Retinal pigment epithelial cell (primary cell): ENCODE data around the gene ZBTB47.

Experiments
- DNase-seq: peaks from one replicate; pipeline ENCODE4 v3.0.0-alpha.2; 2010; ENCODE audit warnings: low read depth
- H3K4me3 ChIP-seq: 2 replicates; pipeline ENCODE4 v1.5.1; 2011; ENCODE audit warnings: mild to moderate bottlenecking, low read length, control low read depth, moderate library complexity
- TF ChIP-seq, protein P1 (sequence below): conservative IDR thresholded peaks from 2 replicates; pipeline ENCODE4 v1.5.1; 2011; ENCODE audit warnings: low read depth, low read length, control low read depth, inconsistent platforms

The ZBTB47 gene

DNA sequence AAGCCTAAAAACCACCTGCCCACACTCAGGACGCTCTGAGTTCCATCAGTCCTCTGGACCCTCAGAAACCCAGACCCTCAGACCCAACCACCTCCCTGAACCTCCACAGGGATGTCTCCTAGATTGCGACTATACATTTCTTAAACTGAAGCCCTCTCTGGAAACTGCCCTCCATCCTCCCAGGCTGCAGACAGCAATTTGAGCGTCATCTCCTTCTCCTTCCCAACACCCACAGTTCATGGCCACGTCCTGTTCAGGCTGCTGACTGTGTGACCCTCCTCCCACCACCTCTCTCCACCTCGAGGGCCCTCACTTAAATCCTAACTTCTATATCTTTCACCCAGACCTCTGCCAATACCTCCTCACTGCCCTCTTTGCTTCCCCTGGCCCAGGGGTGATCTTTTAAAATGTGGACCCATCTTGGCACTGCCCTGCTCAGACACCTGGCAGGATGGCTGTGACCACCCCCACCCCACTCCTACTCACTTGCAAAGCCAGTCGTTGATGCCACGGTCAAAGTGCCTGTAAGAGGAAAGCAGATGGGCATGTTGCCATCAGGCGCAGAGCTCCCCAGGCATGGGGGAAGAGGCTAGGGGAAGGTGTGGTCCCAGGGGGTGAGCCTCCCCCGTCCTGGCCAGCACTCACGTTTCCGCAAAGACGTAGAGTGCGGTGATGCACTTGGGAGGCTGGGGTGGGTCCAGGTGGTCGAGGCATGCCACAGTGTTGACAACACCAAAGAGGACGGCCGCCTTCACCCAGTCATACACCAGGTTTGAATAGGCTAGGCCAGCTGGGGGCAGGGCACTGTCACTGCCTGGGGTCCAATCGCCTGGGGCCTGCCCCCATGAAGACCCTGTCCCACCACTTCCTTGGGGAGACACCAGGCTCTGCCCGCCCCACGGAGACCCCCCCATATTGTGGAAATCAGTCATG, 43.1 kb downstream of the ZBTB47 start:
- no peak for DNase-seq
- TF ChIP-seq, protein P1, sequence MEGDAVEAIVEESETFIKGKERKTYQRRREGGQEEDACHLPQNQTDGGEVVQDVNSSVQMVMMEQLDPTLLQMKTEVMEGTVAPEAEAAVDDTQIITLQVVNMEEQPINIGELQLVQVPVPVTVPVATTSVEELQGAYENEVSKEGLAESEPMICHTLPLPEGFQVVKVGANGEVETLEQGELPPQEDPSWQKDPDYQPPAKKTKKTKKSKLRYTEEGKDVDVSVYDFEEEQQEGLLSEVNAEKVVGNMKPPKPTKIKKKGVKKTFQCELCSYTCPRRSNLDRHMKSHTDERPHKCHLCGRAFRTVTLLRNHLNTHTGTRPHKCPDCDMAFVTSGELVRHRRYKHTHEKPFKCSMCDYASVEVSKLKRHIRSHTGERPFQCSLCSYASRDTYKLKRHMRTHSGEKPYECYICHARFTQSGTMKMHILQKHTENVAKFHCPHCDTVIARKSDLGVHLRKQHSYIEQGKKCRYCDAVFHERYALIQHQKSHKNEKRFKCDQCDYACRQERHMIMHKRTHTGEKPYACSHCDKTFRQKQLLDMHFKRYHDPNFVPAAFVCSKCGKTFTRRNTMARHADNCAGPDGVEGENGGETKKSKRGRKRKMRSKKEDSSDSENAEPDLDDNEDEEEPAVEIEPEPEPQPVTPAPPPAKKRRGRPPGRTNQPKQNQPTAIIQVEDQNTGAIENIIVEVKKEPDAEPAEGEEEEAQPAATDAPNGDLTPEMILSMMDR, result no peak
- H3K4me3 ChIP-seq, result no peak overlapping the region

DNA sequence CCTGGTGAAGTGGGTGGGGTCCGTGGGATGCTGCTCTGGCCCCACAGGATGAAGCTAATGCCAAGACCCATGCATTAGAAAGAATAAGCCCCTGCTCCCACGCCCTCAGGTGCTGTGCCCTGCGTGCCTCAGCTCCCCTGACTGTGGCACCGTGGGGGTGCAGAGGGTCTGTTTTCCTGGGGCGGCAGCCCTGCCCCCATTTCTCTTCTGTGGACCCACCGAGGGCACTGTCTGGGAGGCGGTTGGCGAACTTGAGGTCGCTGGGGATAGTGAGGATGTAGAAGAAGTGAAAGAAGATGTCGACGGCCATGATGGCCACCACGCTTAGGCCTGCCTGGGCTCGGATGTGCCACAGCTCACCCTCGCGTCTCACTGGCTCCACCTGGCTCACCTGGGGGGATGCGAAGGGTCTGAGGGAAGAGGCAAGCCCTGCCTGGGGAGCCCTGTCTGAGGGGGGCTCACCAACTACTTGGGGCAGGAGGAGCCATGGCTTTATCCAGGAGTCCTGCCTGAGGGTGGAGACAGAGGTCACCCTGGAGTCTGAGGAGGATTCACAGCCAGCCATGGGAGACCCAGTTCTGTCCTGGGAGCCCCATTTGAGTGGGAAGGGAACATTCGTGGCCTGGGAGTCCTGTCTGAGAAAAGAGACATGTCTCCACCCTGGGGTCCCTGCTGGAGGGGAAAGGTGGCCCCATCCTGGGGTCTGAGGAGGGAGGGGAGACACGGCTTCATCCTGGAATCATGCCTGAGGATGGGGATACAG, 44.0 kb downstream of the ZBTB47 start:
- TF ChIP-seq, protein P1, result no peak
- no peak for DNase-seq
- no peak overlapping the region for H3K4me3 ChIP-seq

DNA sequence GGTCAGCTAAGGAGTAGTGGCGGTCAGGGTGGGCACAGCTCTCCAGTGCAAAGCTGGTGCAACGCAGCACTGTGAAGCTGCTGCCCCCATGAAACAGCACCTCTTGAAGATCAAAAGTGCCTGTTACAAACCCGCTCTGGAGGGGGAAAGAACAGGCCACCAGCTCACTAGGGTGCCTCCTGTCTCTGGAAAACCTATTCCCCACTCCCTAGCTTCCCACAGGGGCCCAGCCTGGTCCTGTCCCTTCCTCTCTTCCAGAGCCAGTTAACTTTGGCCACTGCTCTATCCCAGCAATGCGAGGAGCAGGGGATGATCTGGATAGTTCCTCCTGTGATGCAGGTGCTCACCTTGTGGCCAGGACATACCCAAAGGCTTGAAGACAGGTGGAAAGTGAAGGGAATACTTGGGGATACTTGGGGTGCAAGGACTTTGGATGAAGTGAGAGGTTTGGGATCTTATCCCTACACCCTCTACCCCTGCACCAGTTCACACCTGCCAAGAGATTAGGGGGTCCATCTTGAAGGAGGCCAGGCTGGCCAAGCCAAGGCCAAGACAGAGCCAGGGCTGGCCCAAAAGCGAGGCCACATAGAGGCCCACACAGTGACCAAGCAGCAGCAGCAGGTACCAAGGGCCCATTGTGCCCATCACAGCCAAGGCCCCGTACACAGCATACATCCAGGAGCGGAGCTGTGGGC, 44.9 kb downstream of the ZBTB47 start:
- TF ChIP-seq, protein P1, result no peak
- DNase-seq, result no peak
- no peak overlapping the region for H3K4me3 ChIP-seq

DNA sequence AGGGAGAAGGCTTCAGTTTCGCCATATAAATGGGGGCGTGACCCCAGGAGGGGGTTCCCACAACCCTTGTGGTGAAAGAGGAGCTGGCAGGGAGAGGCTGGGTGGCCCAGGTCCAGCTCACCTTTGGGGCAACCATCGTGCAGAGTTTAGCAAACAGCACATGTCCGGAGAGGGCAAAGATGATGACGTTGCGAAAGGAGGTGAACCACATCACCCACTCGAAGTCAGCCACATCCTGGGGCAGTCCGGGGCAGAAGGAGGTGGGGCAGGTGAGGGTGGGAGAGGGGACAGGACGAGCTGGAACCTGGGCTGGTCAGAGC, 45.4 kb downstream of the ZBTB47 start:
- TF ChIP-seq, protein P1, result no peak
- no peak overlapping the region for H3K4me3 ChIP-seq
- DNase-seq, result no peak

DNA sequence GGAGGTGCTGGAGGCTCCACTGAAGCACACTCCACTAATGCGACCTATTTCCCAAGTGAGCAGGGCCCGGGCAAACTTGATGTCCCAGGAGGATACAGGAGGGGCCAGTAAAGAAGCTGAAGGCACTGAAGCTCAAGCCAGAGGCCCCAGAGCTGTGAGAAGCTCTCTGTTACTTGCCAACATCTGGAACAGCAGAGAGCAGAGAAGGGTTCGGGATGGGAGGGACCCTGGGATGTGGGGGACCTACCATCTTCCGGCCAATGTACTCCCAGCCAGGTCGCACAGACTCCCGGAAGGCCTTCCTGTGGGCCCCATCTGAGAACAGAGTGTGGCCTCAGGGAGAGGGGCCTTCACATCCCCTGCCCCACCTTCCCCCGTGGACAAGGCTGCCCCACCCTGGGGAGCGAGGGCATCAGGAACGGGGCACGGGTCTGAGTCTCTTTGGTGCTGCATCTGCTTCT, 46.0 kb downstream of the ZBTB47 start:
- H3K4me3 ChIP-seq, result no peak overlapping the region
- DNase-seq, result no peak
- TF ChIP-seq, protein P1, result no peak

DNA sequence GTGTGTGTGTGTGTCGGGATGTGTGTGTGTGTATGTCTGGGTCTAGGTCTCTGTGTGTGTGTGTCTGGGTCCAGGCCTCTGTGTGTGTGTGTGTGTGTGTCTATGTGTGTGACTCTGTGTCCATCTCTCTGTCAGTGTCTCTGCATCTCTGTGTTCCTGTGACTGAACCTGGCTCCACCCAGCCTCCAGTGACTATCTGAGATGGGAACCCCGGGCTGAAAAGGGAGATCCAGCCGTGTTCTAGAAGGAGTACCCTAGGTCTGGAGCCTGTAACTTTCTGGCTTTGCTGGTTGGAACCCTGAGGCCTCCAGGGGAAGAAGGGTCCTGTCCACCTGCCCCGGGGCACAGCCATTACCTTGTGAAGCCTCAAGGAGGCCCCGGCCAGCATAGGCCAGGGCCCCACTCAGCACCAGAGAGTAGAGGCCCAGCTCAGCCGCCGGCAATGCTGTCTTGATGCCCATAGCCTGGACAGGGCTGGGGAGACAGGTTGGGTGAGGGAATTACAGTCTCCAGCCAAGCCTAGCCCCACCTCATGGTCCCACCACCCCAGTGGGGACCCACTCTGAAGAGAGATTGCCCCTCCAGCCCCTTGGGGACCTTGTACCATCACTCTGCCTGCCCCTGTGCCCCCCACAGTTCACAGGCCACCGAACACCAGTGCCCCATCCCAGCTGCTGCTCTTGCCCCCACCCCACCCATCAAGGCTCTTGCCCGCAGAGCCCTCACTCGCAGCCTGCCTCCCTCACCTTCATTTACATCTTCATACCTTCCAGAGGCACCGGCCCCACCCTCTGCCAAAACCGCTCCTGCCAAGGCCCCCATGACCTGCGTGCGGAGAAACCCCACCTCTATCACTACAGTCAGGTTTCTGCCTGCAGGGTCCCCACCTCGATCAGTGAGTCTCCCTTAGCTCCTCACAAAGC, 47.1 kb downstream of the ZBTB47 start:
- no peak overlapping the region for H3K4me3 ChIP-seq
- TF ChIP-seq, protein P1, result no peak
- DNase-seq, result no peak
